ENCODE results near the gene ACOX3. TPM values are rescaled to one million over a fixed set of nuclear protein-coding genes. Genes with fewer than 3 reads are reported as not detected.

ACOX3 gene
- total RNA-seq, 1 experiment from 2014 or later = 11.0 TPM

DNA sequence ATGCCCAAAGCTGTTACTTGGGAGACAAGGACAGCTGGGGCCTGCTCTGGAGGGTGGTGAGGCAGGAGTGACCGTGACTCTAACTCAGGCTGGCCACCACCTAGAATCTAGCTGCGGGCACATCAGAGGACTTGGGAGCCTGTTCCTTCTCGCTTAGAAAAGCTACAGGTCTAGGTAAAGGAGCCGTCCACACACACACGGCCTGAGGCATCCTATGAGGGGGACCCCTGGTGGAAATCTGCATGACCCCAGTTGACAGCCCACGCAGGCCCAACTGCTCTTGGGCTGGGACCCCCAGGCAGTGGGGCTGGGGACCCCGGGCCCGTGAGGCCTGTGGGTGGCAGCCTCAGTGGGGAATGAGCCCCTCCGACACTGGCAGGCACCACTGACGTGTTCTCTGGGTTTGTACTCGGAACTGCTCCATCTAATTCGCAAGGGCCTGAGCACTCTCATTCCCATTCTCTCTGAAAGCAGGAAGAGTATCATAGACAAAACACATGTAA is 75.6 kb downstream of the ACOX3 start:
- TF ChIP-seq, protein P1, sequence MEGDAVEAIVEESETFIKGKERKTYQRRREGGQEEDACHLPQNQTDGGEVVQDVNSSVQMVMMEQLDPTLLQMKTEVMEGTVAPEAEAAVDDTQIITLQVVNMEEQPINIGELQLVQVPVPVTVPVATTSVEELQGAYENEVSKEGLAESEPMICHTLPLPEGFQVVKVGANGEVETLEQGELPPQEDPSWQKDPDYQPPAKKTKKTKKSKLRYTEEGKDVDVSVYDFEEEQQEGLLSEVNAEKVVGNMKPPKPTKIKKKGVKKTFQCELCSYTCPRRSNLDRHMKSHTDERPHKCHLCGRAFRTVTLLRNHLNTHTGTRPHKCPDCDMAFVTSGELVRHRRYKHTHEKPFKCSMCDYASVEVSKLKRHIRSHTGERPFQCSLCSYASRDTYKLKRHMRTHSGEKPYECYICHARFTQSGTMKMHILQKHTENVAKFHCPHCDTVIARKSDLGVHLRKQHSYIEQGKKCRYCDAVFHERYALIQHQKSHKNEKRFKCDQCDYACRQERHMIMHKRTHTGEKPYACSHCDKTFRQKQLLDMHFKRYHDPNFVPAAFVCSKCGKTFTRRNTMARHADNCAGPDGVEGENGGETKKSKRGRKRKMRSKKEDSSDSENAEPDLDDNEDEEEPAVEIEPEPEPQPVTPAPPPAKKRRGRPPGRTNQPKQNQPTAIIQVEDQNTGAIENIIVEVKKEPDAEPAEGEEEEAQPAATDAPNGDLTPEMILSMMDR (IDR thresholded peaks at IDR 0.05; ENCODE audit: unreplicated experiment) = no peak
- DNase-seq = no peak
- Mint-ChIP-seq H3K9me3 (ENCODE audit: low read depth, unreplicated experiment) (no peaks in the 10 kb centered on the region), H3K27me3 (ENCODE audit: unreplicated experiment) (no peaks in the 10 kb centered on the region), H3K27ac (ENCODE audit: unreplicated experiment) (no peak overlapping the region), H3K4me1 (ENCODE audit: low read depth, unreplicated experiment) (no peaks in the 10 kb centered on the region), H3K4me3 (ENCODE audit: low read depth, unreplicated experiment) (no peak overlapping the region), H3K36me3 (ENCODE audit: insufficient read depth, unreplicated experiment) (no peaks in the 10 kb centered on the region)
- CTCF ChIA-PET = no interaction called here
- intact Hi-C loops (cut with micrococcal nuclease; ENCODE audit: unreplicated experiment) = no loop called here
- BruUV-seq (replicated peaks) = no TSS peak

DNA sequence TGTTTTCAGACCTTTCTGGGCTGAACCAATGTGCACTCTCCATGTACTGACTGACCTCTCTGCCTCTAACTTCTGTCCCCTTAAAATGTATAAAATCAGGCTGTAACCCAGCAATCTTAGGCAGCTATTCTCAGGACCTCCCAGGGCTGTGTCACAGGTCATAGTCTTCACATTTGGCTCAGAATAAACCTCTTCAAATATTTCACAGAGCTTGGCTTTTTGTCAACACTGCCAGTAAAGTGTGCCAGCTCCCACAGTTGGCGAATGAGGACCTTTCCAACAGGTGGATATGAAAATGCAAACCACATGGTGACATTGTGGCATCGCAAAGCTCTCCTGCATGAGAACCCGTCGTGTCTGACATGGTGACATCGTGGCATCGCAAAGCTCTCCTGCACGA is 76.4 kb downstream of the ACOX3 start:
- Mint-ChIP-seq H3K4me1 (ENCODE audit: low read depth, unreplicated experiment) (no peaks in the 10 kb centered on the region), H3K4me3 (ENCODE audit: low read depth, unreplicated experiment) (no peak overlapping the region), H3K27me3 (ENCODE audit: unreplicated experiment) (no peaks in the 10 kb centered on the region), H3K27ac (ENCODE audit: unreplicated experiment) (no peak overlapping the region), H3K9me3 (ENCODE audit: low read depth, unreplicated experiment) (no peaks in the 10 kb centered on the region), H3K36me3 (ENCODE audit: insufficient read depth, unreplicated experiment) (no peaks in the 10 kb centered on the region)
- intact Hi-C loops (cut with micrococcal nuclease; ENCODE audit: unreplicated experiment) = no loop called here
- CTCF ChIA-PET = no interaction called here
- TF ChIP-seq, protein P1 (IDR thresholded peaks at IDR 0.05; ENCODE audit: unreplicated experiment) = no peak
- no peak for DNase-seq
- no TSS peak for BruUV-seq (replicated peaks)

DNA sequence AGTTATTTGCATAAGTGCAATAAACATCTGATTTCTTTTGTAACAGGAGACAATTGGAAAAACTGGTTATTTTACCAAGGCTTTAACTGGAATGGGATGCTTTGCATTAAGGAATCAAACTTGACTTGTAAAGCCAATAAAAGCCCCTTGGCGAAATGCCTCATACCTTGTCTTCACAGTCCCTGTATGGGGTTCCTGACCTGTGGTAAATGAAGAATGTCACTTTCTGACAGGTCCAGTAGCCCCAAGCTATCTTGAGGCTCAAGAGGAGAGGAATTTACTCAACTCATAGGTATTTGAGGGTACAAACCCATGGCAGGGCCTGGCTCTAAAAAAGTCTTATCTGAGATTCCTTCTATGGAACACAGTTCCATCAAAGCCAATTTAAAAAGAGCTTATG is 78.0 kb downstream of the ACOX3 start:
- intact Hi-C loops (cut with micrococcal nuclease; ENCODE audit: unreplicated experiment) = no loop called here
- Mint-ChIP-seq H3K4me1 (ENCODE audit: low read depth, unreplicated experiment) (peaks cover 7% of the 10 kb centered on the region), H3K27ac (ENCODE audit: unreplicated experiment) (no peak overlapping the region), H3K9me3 (ENCODE audit: low read depth, unreplicated experiment) (no peaks in the 10 kb centered on the region), H3K4me3 (ENCODE audit: low read depth, unreplicated experiment) (no peak overlapping the region), H3K27me3 (ENCODE audit: unreplicated experiment) (no peaks in the 10 kb centered on the region), H3K36me3 (ENCODE audit: insufficient read depth, unreplicated experiment) (no peaks in the 10 kb centered on the region)
- CTCF ChIA-PET = no interaction called here
- TF ChIP-seq, protein P1 (IDR thresholded peaks at IDR 0.05; ENCODE audit: unreplicated experiment) = no peak
- DNase-seq = no peak
- BruUV-seq (replicated peaks) = no TSS peak

DNA sequence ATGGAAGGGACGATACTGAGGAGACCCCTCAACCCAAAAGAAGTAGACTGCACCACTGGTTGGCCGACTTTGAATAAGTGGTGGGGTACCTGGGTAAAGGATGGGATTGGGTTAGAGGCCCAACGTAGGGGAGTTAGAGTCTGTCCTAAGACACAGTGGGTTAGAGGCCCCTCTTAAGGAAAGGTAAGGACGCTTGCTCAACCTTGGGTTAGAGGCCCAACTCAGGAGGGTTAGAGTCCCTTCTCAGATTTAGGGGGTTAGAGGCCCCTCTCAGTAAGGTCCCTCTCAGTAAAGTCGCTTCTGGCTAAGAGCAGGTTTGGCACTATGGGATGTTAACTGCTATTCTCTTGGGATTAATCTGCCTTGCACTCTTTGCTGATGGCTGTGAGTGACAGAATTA is 81.3 kb downstream of the ACOX3 start:
- H3K27me3 Mint-ChIP-seq (ENCODE audit: unreplicated experiment) = no peaks in the 10 kb centered on the region
- H3K27ac Mint-ChIP-seq (ENCODE audit: unreplicated experiment) = no peak overlapping the region
- TF ChIP-seq, protein P1 (IDR thresholded peaks at IDR 0.05; ENCODE audit: unreplicated experiment) = no peak
- no peaks in the 10 kb centered on the region for H3K36me3 Mint-ChIP-seq (ENCODE audit: insufficient read depth, unreplicated experiment)
- BruUV-seq (replicated peaks) = no TSS peak
- H3K4me1 Mint-ChIP-seq (ENCODE audit: low read depth, unreplicated experiment) = peaks cover 21% of the 10 kb centered on the region
- H3K9me3 Mint-ChIP-seq (ENCODE audit: low read depth, unreplicated experiment) = no peaks in the 10 kb centered on the region
- DNase-seq = no peak
- no peak overlapping the region for H3K4me3 Mint-ChIP-seq (ENCODE audit: low read depth, unreplicated experiment)
- intact Hi-C loops (cut with micrococcal nuclease; ENCODE audit: unreplicated experiment) = no loop called here
- CTCF ChIA-PET = no interaction called here
